Endodermal cell (in vitro differentiated cells): Measurements from ENCODE around the gene PYCR2. TPM values are rescaled to one million over a fixed set of nuclear protein-coding genes. Genes with fewer than 3 reads are reported as not detected.

Source experiments
- DNase-seq: peaks from one replicate; pipeline ENCODE4 v3.0.0-alpha.2; 2017
- H3K27ac ChIP-seq: 2 replicates; pipeline ENCODE4 v1.5.1; 2013; ENCODE audit warnings: mild to moderate bottlenecking, low read depth, low read length, moderate library complexity
- H3K27me3 ChIP-seq: 2 replicates; pipeline ENCODE4 v1.6.1; 2013; ENCODE audit warnings: mild to moderate bottlenecking, low read length, moderate library complexity; ENCODE audit not compliant: insufficient read depth, control insufficient read depth, poor library complexity, severe bottlenecking
- H3K36me3 ChIP-seq: 2 replicates; pipeline ENCODE4 v1.7.0; 2013; ENCODE audit warnings: mild to moderate bottlenecking, low read length, moderate library complexity; ENCODE audit not compliant: control insufficient read depth, insufficient read depth
- H3K4me1 ChIP-seq: one replicate; pipeline ENCODE4 v1.7.0; 2013; ENCODE audit warnings: low read length; ENCODE audit not compliant: control insufficient read depth, insufficient read depth
- H3K4me3 ChIP-seq: 2 replicates; pipeline ENCODE4 v1.5.1; 2013; ENCODE audit warnings: mild to moderate bottlenecking, low read length, moderate library complexity
- H3K9ac ChIP-seq: 2 replicates; pipeline ENCODE4 v1.6.1; 2013; ENCODE audit warnings: mild to moderate bottlenecking, low read length, moderate library complexity; ENCODE audit not compliant: poor library complexity, severe bottlenecking; ENCODE audit errors: extremely low read depth
- H3K9me3 ChIP-seq: 2 replicates; pipeline ENCODE4 v1.6.1; 2013; ENCODE audit warnings: mild to moderate bottlenecking, low read length, moderate library complexity; ENCODE audit not compliant: control insufficient read depth
- H3K27ac Mint-ChIP-seq: 2 replicates; pipeline ENCODE4 v1.8.0; 2020; ENCODE audit warnings: mixed read lengths
- H3K27me3 Mint-ChIP-seq: 2 replicates; pipeline ENCODE4 v1.8.0; 2021; ENCODE audit warnings: mild to moderate bottlenecking, mixed read lengths; ENCODE audit not compliant: insufficient read depth
- H3K36me3 Mint-ChIP-seq: 2 replicates; pipeline ENCODE4 v1.8.0; 2020; ENCODE audit warnings: low read depth, mixed read lengths
- H3K4me1 Mint-ChIP-seq: 2 replicates; pipeline ENCODE4 v1.8.0; 2020; ENCODE audit warnings: mixed read lengths
- H3K4me3 Mint-ChIP-seq: 2 replicates; pipeline ENCODE4 v1.8.0; 2020; ENCODE audit warnings: mild to moderate bottlenecking, moderate library complexity, mixed read lengths
- H3K9me3 Mint-ChIP-seq: 2 replicates; pipeline ENCODE4 v1.8.0; 2020; ENCODE audit warnings: mild to moderate bottlenecking, mixed read lengths
- WGBS, 2 experiments: methylation state at CpG; one replicate each; pipeline versions ENCODE4 v1.1.5 to v1.1.7; 2013; ENCODE audit warnings: missing lambda C conversion rate in 2 of 2, mixed read lengths in 1 of 2; ENCODE audit not compliant: insufficient coverage in 1 of 2, insufficient read length in 1 of 2; 5-methylcytosine and 5-hydroxymethylcytosine counted together
- total RNA-seq, 2 donors: library from RNA; stranded (reverse); fragmentation: NEBNext Ultra II Directional in 1 of 2; extraction: Animal tissue kit (Norgen Biotek cat#: 25700) in 1 of 2; gene quantifications; 2 replicates in 1 of 2; 3 replicates in 1 of 2; pipeline ENCODE4 v1.2.1, GENCODE V29; 2021
- TF ChIP-seq, protein P1 (sequence below): fragments of 200-600 bp; sonication (generic); conservative IDR thresholded peaks from 2 replicates; pipeline ENCODE4 v1.5.0; 2021; ENCODE audit warnings: antibody characterized with exemption, mild to moderate bottlenecking

The PYCR2 gene
- total RNA-seq, 2 donors from 2014 or later: 94.5 to 101 TPM

GRCh38 chr1:225906467-225906866 lies 17.6 kb downstream of the PYCR2 start:
- no peak overlapping the region for H3K4me3 ChIP-seq
- no peaks in the 10 kb centered on the region for H3K27me3 ChIP-seq
- peak; percentile 51 for DNase-seq
- no peak overlapping the region for H3K27ac ChIP-seq
- peak overlapping the region; percentile 15 for H3K27ac Mint-ChIP-seq
- peaks cover 48% of the 10 kb centered on the region for H3K4me1 Mint-ChIP-seq
- no peaks in the 10 kb centered on the region for H3K36me3 ChIP-seq
- H3K9me3 ChIP-seq: no peaks in the 10 kb centered on the region
- WGBS, 2 experiments: 98 to 100% methylated on average over 4 to 6 of the region's 6 CpGs
- H3K36me3 Mint-ChIP-seq: no peaks in the 10 kb centered on the region
- no peak overlapping the region for H3K4me3 Mint-ChIP-seq
- peaks cover 5% of the 10 kb centered on the region for H3K9me3 Mint-ChIP-seq
- H3K4me1 ChIP-seq: peaks cover 20% of the 10 kb centered on the region
- H3K27me3 Mint-ChIP-seq: no peaks in the 10 kb centered on the region
- no peak overlapping the region for H3K9ac ChIP-seq
- TF ChIP-seq, protein P1, sequence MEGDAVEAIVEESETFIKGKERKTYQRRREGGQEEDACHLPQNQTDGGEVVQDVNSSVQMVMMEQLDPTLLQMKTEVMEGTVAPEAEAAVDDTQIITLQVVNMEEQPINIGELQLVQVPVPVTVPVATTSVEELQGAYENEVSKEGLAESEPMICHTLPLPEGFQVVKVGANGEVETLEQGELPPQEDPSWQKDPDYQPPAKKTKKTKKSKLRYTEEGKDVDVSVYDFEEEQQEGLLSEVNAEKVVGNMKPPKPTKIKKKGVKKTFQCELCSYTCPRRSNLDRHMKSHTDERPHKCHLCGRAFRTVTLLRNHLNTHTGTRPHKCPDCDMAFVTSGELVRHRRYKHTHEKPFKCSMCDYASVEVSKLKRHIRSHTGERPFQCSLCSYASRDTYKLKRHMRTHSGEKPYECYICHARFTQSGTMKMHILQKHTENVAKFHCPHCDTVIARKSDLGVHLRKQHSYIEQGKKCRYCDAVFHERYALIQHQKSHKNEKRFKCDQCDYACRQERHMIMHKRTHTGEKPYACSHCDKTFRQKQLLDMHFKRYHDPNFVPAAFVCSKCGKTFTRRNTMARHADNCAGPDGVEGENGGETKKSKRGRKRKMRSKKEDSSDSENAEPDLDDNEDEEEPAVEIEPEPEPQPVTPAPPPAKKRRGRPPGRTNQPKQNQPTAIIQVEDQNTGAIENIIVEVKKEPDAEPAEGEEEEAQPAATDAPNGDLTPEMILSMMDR: no peak

GRCh38 chr1:225903623-225904022 lies 20.4 kb downstream of the PYCR2 start:
- H3K36me3 ChIP-seq: no peaks in the 10 kb centered on the region
- no peak overlapping the region for H3K27ac ChIP-seq
- H3K27me3 ChIP-seq: no peaks in the 10 kb centered on the region
- peak; percentile 49 for DNase-seq
- no peak overlapping the region for H3K4me3 ChIP-seq
- H3K9ac ChIP-seq: no peak overlapping the region
- peaks cover 7% of the 10 kb centered on the region for H3K9me3 Mint-ChIP-seq
- H3K4me1 Mint-ChIP-seq: peaks cover 40% of the 10 kb centered on the region
- H3K4me3 Mint-ChIP-seq: no peak overlapping the region
- H3K36me3 Mint-ChIP-seq: no peaks in the 10 kb centered on the region
- H3K27me3 Mint-ChIP-seq: no peaks in the 10 kb centered on the region
- no peaks in the 10 kb centered on the region for H3K9me3 ChIP-seq
- TF ChIP-seq, protein P1: no peak
- WGBS, 2 experiments: 76 to 87% methylated on average over 4 of the region's 4 CpGs
- peaks cover 14% of the 10 kb centered on the region for H3K4me1 ChIP-seq
- no peak overlapping the region for H3K27ac Mint-ChIP-seq

- peak; percentile 98 for DNase-seq
- peaks cover 39% of the 10 kb centered on the region for H3K4me1 Mint-ChIP-seq
- H3K4me3 Mint-ChIP-seq: peak overlapping the region; percentile 30
- Histone ChIP-seq H3K27ac (no peak overlapping the region), H3K4me1 (peaks cover 22% of the 10 kb centered on the region), H3K9me3 (no peaks in the 10 kb centered on the region), H3K27me3 (no peaks in the 10 kb centered on the region), H3K9ac (peak overlapping the region; percentile 49), H3K36me3 (no peaks in the 10 kb centered on the region), H3K4me3 (no peak overlapping the region)
- H3K27ac Mint-ChIP-seq: peak overlapping the region; percentile 98
- no peaks in the 10 kb centered on the region for H3K36me3 Mint-ChIP-seq
- peaks cover 7% of the 10 kb centered on the region for H3K9me3 Mint-ChIP-seq
- H3K27me3 Mint-ChIP-seq: no peaks in the 10 kb centered on the region
- 7 to 23% methylated on average over 3 to 4 of the region's 4 CpGs for WGBS, 2 experiments
- TF ChIP-seq, protein P1: no peak
Observed at GRCh38 chr1:225899044-225899925, 24.8 kb downstream of the PYCR2 start.
